CD14-positive monocyte (primary cell): Measurements from ENCODE around the gene SELENOO. TPM values are rescaled to one million over a fixed set of nuclear protein-coding genes. Genes with fewer than 3 reads are reported as not detected.
"Not testable (repeated sequence)": the region's sequence is repeated elsewhere in the genome, so short reads cannot be mapped to it uniquely, and the experiment has no call there.

Source experiments
- DNase-seq, 3 donors: peaks; one replicate each; pipeline ENCODE4 v3.0.0-alpha.2; 2011 to 2022
- H2AFZ ChIP-seq: 2 replicates; pipeline ENCODE4 v1.6.0; 2012; ENCODE audit warnings: mild to moderate bottlenecking, low read depth, low read length, inconsistent platforms; ENCODE audit not compliant: insufficient read depth, poor library complexity, severe bottlenecking
- H3K27ac ChIP-seq, 2 donors: 1 replicate in 1 of 2; 2 replicates in 1 of 2; pipeline ENCODE4 v1.5.1; 2012 to 2013; ENCODE audit warnings: low read length in 2 of 2, control low read depth in 1 of 2, inconsistent platforms in 1 of 2, low read depth in 1 of 2, mild to moderate bottlenecking in 1 of 2
- H3K27me3 ChIP-seq, 2 donors: one replicate each; pipeline versions ENCODE4 v1.6.0 to v1.6.1; 2011 to 2013; ENCODE audit warnings: low read length in 2 of 2; ENCODE audit not compliant: control insufficient read depth in 2 of 2, insufficient read depth in 2 of 2
- H3K36me3 ChIP-seq, 2 donors: replicated peaks in 1 of 2; 1 replicate in 1 of 2; 2 replicates in 1 of 2; pipeline versions ENCODE4 v1.5.1 to v1.6.1; 2012 to 2013; ENCODE audit warnings: low read length in 2 of 2, control low read depth in 1 of 2, inconsistent platforms in 1 of 2, mild to moderate bottlenecking in 1 of 2; ENCODE audit not compliant: insufficient read depth in 2 of 2, control insufficient read depth in 1 of 2
- H3K4me1 ChIP-seq, 2 donors: 1 replicate in 1 of 2; 2 replicates in 1 of 2; pipeline versions ENCODE4 v1.5.1 to v1.6.1; 2012 to 2013; ENCODE audit warnings: low read length in 2 of 2, control low read depth in 1 of 2, inconsistent platforms in 1 of 2, mild to moderate bottlenecking in 1 of 2, moderate library complexity in 1 of 2; ENCODE audit not compliant: insufficient read depth in 2 of 2, control insufficient read depth in 1 of 2
- H3K4me2 ChIP-seq: replicated peaks from 2 replicates; pipeline ENCODE3; 2012; ENCODE audit warnings: low read length, moderate library complexity, mild to moderate bottlenecking; ENCODE audit not compliant: poor library complexity, severe bottlenecking; ENCODE audit errors: extremely low read depth
- H3K4me3 ChIP-seq, 3 experiments: fragments of 200-600 bp in 1 of 3; sonication (generic) in 1 of 3; replicated peaks in 1 of 3; 1 replicate in 2 of 3; 2 replicates in 1 of 3; pipeline ENCODE4 v1.5.1; 2011 to 2013; ENCODE audit warnings: low read length in 3 of 3, mild to moderate bottlenecking in 3 of 3, control low read depth in 2 of 3, low read depth in 2 of 3, inconsistent platforms in 1 of 3, moderate library complexity in 1 of 3
- H3K79me2 ChIP-seq: 2 replicates; pipeline ENCODE4 v1.6.0; 2012; ENCODE audit warnings: mild to moderate bottlenecking, control low read depth, inconsistent platforms, low read length, moderate library complexity; ENCODE audit not compliant: insufficient read depth
- H3K9ac ChIP-seq: 2 replicates; pipeline ENCODE4 v1.6.0; 2017; ENCODE audit warnings: low read length, mild to moderate bottlenecking; ENCODE audit not compliant: insufficient read depth, poor library complexity, severe bottlenecking
- H3K9me3 ChIP-seq, 2 donors: replicated peaks in 1 of 2; 1 replicate in 1 of 2; 2 replicates in 1 of 2; pipeline versions ENCODE4 v1.5.1 to v1.6.1; 2012 to 2013; ENCODE audit warnings: low read length in 2 of 2, control low read depth in 1 of 2; ENCODE audit not compliant: control insufficient read depth in 1 of 2, insufficient read depth in 1 of 2
- H4K20me1 ChIP-seq: 2 replicates; pipeline ENCODE4 v1.6.0; 2012; ENCODE audit warnings: mild to moderate bottlenecking, low read length, control low read depth, moderate library complexity; ENCODE audit not compliant: insufficient read depth
- H3K27ac Mint-ChIP-seq, 7 donors: one replicate each; pipeline ENCODE4 v1.8.0; 2020; ENCODE audit warnings: mild to moderate bottlenecking in 7 of 7, mixed read lengths in 7 of 7, moderate library complexity in 6 of 7, inconsistent platforms in 2 of 7
- H3K27me3 Mint-ChIP-seq, 3 donors: one replicate each; pipeline ENCODE4 v1.8.0; 2021 to 2022; ENCODE audit warnings: low read depth in 3 of 3, mild to moderate bottlenecking in 3 of 3, mixed read lengths in 3 of 3, moderate library complexity in 3 of 3, inconsistent platforms in 1 of 3
- H3K36me3 Mint-ChIP-seq, 2 donors: one replicate each; pipeline ENCODE4 v1.8.0; 2020; ENCODE audit warnings: mixed read lengths in 2 of 2, inconsistent platforms in 1 of 2, mild to moderate bottlenecking in 1 of 2
- H3K4me1 Mint-ChIP-seq: one replicate; pipeline ENCODE4 v1.8.0; 2020; ENCODE audit warnings: mild to moderate bottlenecking, mixed read lengths
- H3K4me3 Mint-ChIP-seq, 2 donors: one replicate each; pipeline ENCODE4 v1.8.0; 2020; ENCODE audit warnings: mild to moderate bottlenecking in 2 of 2, mixed read lengths in 2 of 2, moderate library complexity in 1 of 2
- H3K9me3 Mint-ChIP-seq, 7 donors: one replicate each; pipeline ENCODE4 v1.8.0; 2020 to 2022; ENCODE audit warnings: mixed read lengths in 7 of 7, mild to moderate bottlenecking in 6 of 7, moderate library complexity in 6 of 7, inconsistent platforms in 2 of 7
- CTCF ChIP-seq: fragments of 200-600 bp; IDR thresholded peaks from one replicate; pipeline ENCODE4 v1.8.0; 2022; ENCODE audit warnings: antibody characterized with exemption, mild to moderate bottlenecking
- WGBS: methylation state at CpG from one replicate; pipeline ENCODE4 v1.1.5; 2013; ENCODE audit warnings: missing lambda C conversion rate; ENCODE audit not compliant: insufficient coverage; 5-methylcytosine and 5-hydroxymethylcytosine counted together
- intact Hi-C, 2 donors: fragments of 100-400 bp; cut with micrococcal nuclease; formaldehyde crosslinking; loops; one replicate each; pipeline versions ENCODE4 v1.15.0 to v1.15.1; 2023
- polyA plus RNA-seq, 3 donors: library from polyadenylated mRNA; depleted of rRNA in 1 of 3; unstranded in 2 of 3; stranded (reverse) in 1 of 3; fragments of 300-500 nt in 2 of 3; fragments of >200 nt in 1 of 3; fragmentation: Illumina TruSeq in 2 of 3; gene quantifications; 1 replicate in 2 of 3; 2 replicates in 1 of 3; pipeline ENCODE4 v1.2.3, GENCODE V29; 2012 to 2021

The SELENOO gene
- polyA plus RNA-seq, 3 donors: 2.7 to 76.9 (median 8.7) TPM

GRCh38 chr22:50203288-50203687 lies 2.5 kb downstream of the SELENOO start:
- Histone ChIP-seq H3K27ac (no peak overlapping the region), H3K9me3 (no peaks in the 10 kb centered on the region), H2AFZ (no peak overlapping the region), H3K79me2 (peaks cover 54% of the 10 kb centered on the region), H3K4me1 (peaks cover 64 to 79% of the 10 kb centered on the region in 2 donors), H3K4me2 (no peak overlapping the region), H4K20me1 (peaks cover 63% of the 10 kb centered on the region), H3K4me3 (no peak overlapping the region), H3K36me3 (peaks cover 20 to 38% of the 10 kb centered on the region in 2 donors), H3K9ac (no peak overlapping the region), H3K27me3 (no peaks in the 10 kb centered on the region)
- Mint-ChIP-seq H3K27ac (peak overlapping the region in 1 of 7 donors; percentile 50), H3K4me1 (peaks cover 60% of the 10 kb centered on the region), H3K27me3 (peaks cover 0 to 2% (median 2%) of the 10 kb centered on the region in 3 donors), H3K9me3 (peaks cover 0 to 3% (median 0%) of the 10 kb centered on the region in 7 donors), H3K36me3 (peaks cover 47 to 48% of the 10 kb centered on the region in 2 donors), H3K4me3 (no peak overlapping the region)
- DNase-seq: no peak
- no peak for TF ChIP-seq CTCF
- intact Hi-C loops: loop anchor here in 1 of 2 donors (10.0 kb wide), 1 partner anchor 278 kb away; no protein-coding TSS in a partner anchor
- WGBS: no CpG with 5 or more reads among the region's 1 CpG

GRCh38 chr22:50204571-50204970 lies 3.8 kb downstream of the SELENOO start:
- Histone ChIP-seq H3K4me2 (peak overlapping the region; percentile 54), H3K27me3 (no peaks in the 10 kb centered on the region), H3K36me3 (peaks cover 24 to 34% of the 10 kb centered on the region in 2 donors), H3K4me1 (peaks cover 62 to 76% of the 10 kb centered on the region in 2 donors), H3K9ac (no peak overlapping the region), H3K9me3 (no peaks in the 10 kb centered on the region), H3K4me3 (peak overlapping the region; percentile 14 to 57 (median 20)), H4K20me1 (peaks cover 65% of the 10 kb centered on the region), H2AFZ (no peak overlapping the region), H3K27ac (peak overlapping the region; percentile 57 to 66), H3K79me2 (peaks cover 63% of the 10 kb centered on the region)
- Mint-ChIP-seq H3K27me3 (peaks cover 0 to 2% (median 2%) of the 10 kb centered on the region in 3 donors), H3K4me1 (peaks cover 57% of the 10 kb centered on the region), H3K36me3 (peaks cover 49 to 50% of the 10 kb centered on the region in 2 donors), H3K4me3 (peak overlapping the region; percentile 65 to 68), H3K27ac (peak overlapping the region; percentile 65 to 97 (median 91)), H3K9me3 (peaks cover 0 to 3% (median 0%) of the 10 kb centered on the region in 7 donors)
- no peak for TF ChIP-seq CTCF
- 51% methylated on average over 4 of the region's 7 CpGs for WGBS
- DNase-seq: peak in 2 of 3 donors; percentile 57 to 64
- intact Hi-C loops: loop anchor here in 1 of 2 donors (10.0 kb wide), 1 partner anchor 280 kb away; no protein-coding TSS in a partner anchor

GRCh38 chr22:50204998-50205397 lies 4.2 kb downstream of the SELENOO start:
- intact Hi-C loops: loop anchor here in 1 of 2 donors (5.0 to 10.0 kb wide), 2 partner anchors 33 to 280 kb away; partner anchors contain the start of gene PANX2
- H3K9me3 ChIP-seq, H3K27me3 Mint-ChIP-seq, H3K27me3 ChIP-seq, H2AFZ ChIP-seq, H3K9me3 Mint-ChIP-seq, H3K9ac ChIP-seq: not testable (repeated sequence)
- peaks cover 66% of the 10 kb centered on the region for H3K79me2 ChIP-seq
- peak in 1 of 3 donors; percentile 37 for DNase-seq
- Mint-ChIP-seq H3K36me3 (peaks cover 51 to 53% of the 10 kb centered on the region in 2 donors), H3K4me3 (peak overlapping the region; percentile 65 to 68), H3K27ac (peak overlapping the region; percentile 65 to 97 (median 91)), H3K4me1 (peaks cover 57% of the 10 kb centered on the region)
- peak overlapping the region; percentile 57 to 66 for H3K27ac ChIP-seq
- peak overlapping the region; percentile 54 for H3K4me2 ChIP-seq
- 45% methylated on average over 9 of the region's 9 CpGs for WGBS
- H3K4me1 ChIP-seq: peaks cover 58 to 74% of the 10 kb centered on the region in 2 donors
- H3K4me3 ChIP-seq: peak overlapping the region; percentile 14 to 57 (median 20)
- H4K20me1 ChIP-seq: peaks cover 67% of the 10 kb centered on the region
- H3K36me3 ChIP-seq: peaks cover 26 to 34% of the 10 kb centered on the region in 2 donors
